GM19240 (cell line): ENCODE results near the gene PSMA5.
"Not testable (repeated sequence)": the region's sequence is repeated elsewhere in the genome, so short reads cannot be mapped to it uniquely, and the experiment has no call there.

Source experiments
- DNase-seq: peaks from one replicate; pipeline ENCODE4 v3.0.0; 2011; ENCODE audit warnings: low spot score; ENCODE audit not compliant: insufficient read length

The PSMA5 gene

GRCh38 chr1:109426281-109427170 lies at the start of gene PSMA5:
Gene PSMA5, minus strand, starts transcription at chr1:109426448. Its CDS starts 118 bp downstream, at chr1:109426330.
- peak; percentile 82 for DNase-seq

GRCh38 chr1:109475261-109475660 lies 49.0 kb upstream of the PSMA5 start:
- no peak for DNase-seq

- DNase-seq: no peak
Measured at GRCh38 chr1:109474697-109475096, 48.4 kb upstream of the PSMA5 start.

GRCh38 chr1:109473284-109474057 lies 47.2 kb upstream of the PSMA5 start:
- DNase-seq: not testable (repeated sequence)

- DNase-seq: no peak
Measured at GRCh38 chr1:109472779-109473178, 46.5 kb upstream of the PSMA5 start.

- DNase-seq: no peak
Measured at GRCh38 chr1:109470245-109470644, 44.0 kb upstream of the PSMA5 start.

- no peak for DNase-seq
Measured at GRCh38 chr1:109468903-109469302, 42.7 kb upstream of the PSMA5 start.

- no peak for DNase-seq
Measured at GRCh38 chr1:109468061-109468460, 41.8 kb upstream of the PSMA5 start.

GRCh38 chr1:109467301-109467777 lies 41.1 kb upstream of the PSMA5 start:
- no peak for DNase-seq

GRCh38 chr1:109466452-109467300 lies 40.4 kb upstream of the PSMA5 start, which contains the start of gene SYPL2:
Gene SYPL2, plus strand, starts transcription at chr1:109466546. Its CDS starts 298 bp downstream, at chr1:109466844.
- no peak for DNase-seq

- no peak for DNase-seq
Measured at GRCh38 chr1:109466125-109466451, 39.8 kb upstream of the PSMA5 start.

GRCh38 chr1:109457819-109458218 lies 31.6 kb upstream of the PSMA5 start:
- DNase-seq: no peak

GRCh38 chr1:109454497-109455133 lies 28.4 kb upstream of the PSMA5 start:
- DNase-seq: no peak

- no peak for DNase-seq
Measured at GRCh38 chr1:109447524-109447923, 21.3 kb upstream of the PSMA5 start.

GRCh38 chr1:109445949-109446695 lies 19.9 kb upstream of the PSMA5 start:
- DNase-seq: not testable (repeated sequence)

GRCh38 chr1:109444346-109444745 lies 18.1 kb upstream of the PSMA5 start:
- no peak for DNase-seq

- no peak for DNase-seq
Measured at GRCh38 chr1:109443476-109443875, 17.2 kb upstream of the PSMA5 start.

- no peak for DNase-seq
Measured at GRCh38 chr1:109441069-109441468, 14.8 kb upstream of the PSMA5 start.

GRCh38 chr1:109438798-109439297 lies 12.6 kb upstream of the PSMA5 start:
- no peak for DNase-seq

GRCh38 chr1:109434484-109434883 lies 8.2 kb upstream of the PSMA5 start:
- DNase-seq: no peak
